Body of pancreas (tissue), 4 donors: ENCODE results near the gene EFCAB6.

Source experiments
- POLR2A ChIP-seq, 3 donors: fragments of 450-650 bp; IDR thresholded peaks; one replicate each; pipeline ENCODE4 v1.6.1; 2016; ENCODE audit warnings: antibody characterized with exemption in 3 of 3, mild to moderate bottlenecking in 2 of 3
- TF ChIP-seq, protein P1 (sequence below), 7 experiments: fragments of 450-650 bp in 4 of 7; fragments of 200-600 bp in 3 of 7; sonication (generic) in 3 of 7; IDR thresholded peaks; one replicate each; pipeline ENCODE4 v1.5.1; 2016 to 2019; ENCODE audit warnings: antibody characterized with exemption in 7 of 7

DNA sequence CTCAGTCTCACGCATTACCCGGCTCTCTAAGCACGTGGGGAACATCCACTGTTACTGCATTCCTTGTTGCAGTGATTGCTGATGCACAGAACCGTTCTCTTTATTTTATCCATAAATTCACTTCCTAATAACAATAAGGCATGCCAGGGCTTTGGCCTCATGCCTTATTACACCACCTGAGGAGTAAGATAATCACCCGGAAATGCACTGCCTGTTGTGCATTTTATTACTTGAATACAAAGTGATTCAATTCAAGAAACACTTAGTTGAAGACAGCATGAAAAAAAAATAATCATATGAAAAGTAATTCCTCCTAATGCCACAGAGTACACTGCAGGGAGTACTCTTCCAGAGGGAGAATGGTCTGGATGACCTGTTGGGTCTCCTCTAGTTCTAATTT is 19.2 kb downstream of the EFCAB6 start:
- TF ChIP-seq, protein P1, sequence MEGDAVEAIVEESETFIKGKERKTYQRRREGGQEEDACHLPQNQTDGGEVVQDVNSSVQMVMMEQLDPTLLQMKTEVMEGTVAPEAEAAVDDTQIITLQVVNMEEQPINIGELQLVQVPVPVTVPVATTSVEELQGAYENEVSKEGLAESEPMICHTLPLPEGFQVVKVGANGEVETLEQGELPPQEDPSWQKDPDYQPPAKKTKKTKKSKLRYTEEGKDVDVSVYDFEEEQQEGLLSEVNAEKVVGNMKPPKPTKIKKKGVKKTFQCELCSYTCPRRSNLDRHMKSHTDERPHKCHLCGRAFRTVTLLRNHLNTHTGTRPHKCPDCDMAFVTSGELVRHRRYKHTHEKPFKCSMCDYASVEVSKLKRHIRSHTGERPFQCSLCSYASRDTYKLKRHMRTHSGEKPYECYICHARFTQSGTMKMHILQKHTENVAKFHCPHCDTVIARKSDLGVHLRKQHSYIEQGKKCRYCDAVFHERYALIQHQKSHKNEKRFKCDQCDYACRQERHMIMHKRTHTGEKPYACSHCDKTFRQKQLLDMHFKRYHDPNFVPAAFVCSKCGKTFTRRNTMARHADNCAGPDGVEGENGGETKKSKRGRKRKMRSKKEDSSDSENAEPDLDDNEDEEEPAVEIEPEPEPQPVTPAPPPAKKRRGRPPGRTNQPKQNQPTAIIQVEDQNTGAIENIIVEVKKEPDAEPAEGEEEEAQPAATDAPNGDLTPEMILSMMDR (IDR thresholded peaks at IDR 0.05), result no peak
- TF ChIP-seq POLR2A (IDR thresholded peaks at IDR 0.05), result no peak
